ENCODE measurements around the gene MFSD12.
"Not testable (repeated sequence)": the region's sequence is repeated elsewhere in the genome, so short reads cannot be mapped to it uniquely, and the experiment has no call there.

The MFSD12 gene

GRCh38 chr19:3521104-3521445 is 36.3 kb downstream of the MFSD12 start:
- DNase-seq = no peak

GRCh38 chr19:3520166-3521103 is 37.0 kb downstream of the MFSD12 start:
- no peak for DNase-seq

GRCh38 chr19:3519126-3519525 is 38.3 kb downstream of the MFSD12 start:
- DNase-seq = no peak

- no peak for DNase-seq
Measured at GRCh38 chr19:3518659-3519058, 38.7 kb downstream of the MFSD12 start.

GRCh38 chr19:3518255-3518654 is 39.1 kb downstream of the MFSD12 start:
- no peak for DNase-seq

- DNase-seq = no peak
Measured at GRCh38 chr19:3517638-3518037, 39.7 kb downstream of the MFSD12 start.

- no peak for DNase-seq
Measured at GRCh38 chr19:3516675-3517207, 40.6 kb downstream of the MFSD12 start.

GRCh38 chr19:3515891-3516422 is 41.4 kb downstream of the MFSD12 start:
- DNase-seq = no peak

- no peak for DNase-seq
Measured at GRCh38 chr19:3514930-3515329, 42.5 kb downstream of the MFSD12 start.

- DNase-seq = no peak
Measured at GRCh38 chr19:3513229-3514140, 43.9 kb downstream of the MFSD12 start.

GRCh38 chr19:3512562-3513228 is 44.7 kb downstream of the MFSD12 start:
- no peak for DNase-seq

GRCh38 chr19:3511506-3512251 is 45.7 kb downstream of the MFSD12 start:
- DNase-seq = no peak

GRCh38 chr19:3510727-3511126 is 46.7 kb downstream of the MFSD12 start:
- no peak for DNase-seq

GRCh38 chr19:3509566-3509989 is 47.8 kb downstream of the MFSD12 start:
- no peak for DNase-seq

GRCh38 chr19:3508771-3509535 is 48.4 kb downstream of the MFSD12 start:
- DNase-seq = no peak

GRCh38 chr19:3508121-3508661 is 49.2 kb downstream of the MFSD12 start:
- DNase-seq = not testable (repeated sequence)

GRCh38 chr19:3507371-3508120 is 49.8 kb downstream of the MFSD12 start:
- no peak for DNase-seq

- DNase-seq = no peak
Measured at GRCh38 chr19:3506384-3507340, 50.7 kb downstream of the MFSD12 start.

Measured in inflammatory macrophage (primary cell).